GM21723 (cell line): ENCODE data around the gene TFAP2C.
"Not testable (repeated sequence)": the region's sequence is repeated elsewhere in the genome, so short reads cannot be mapped to it uniquely, and the experiment has no call there.

Experiments used
- ATAC-seq: cut with Tn5 transposase; IDR thresholded peaks from one replicate; pipeline ENCODE4 v1.9.1; 2021; ENCODE audit warnings: mild to moderate bottlenecking, moderate library complexity; ENCODE audit not compliant: unreplicated experiment

The TFAP2C gene

DNA sequence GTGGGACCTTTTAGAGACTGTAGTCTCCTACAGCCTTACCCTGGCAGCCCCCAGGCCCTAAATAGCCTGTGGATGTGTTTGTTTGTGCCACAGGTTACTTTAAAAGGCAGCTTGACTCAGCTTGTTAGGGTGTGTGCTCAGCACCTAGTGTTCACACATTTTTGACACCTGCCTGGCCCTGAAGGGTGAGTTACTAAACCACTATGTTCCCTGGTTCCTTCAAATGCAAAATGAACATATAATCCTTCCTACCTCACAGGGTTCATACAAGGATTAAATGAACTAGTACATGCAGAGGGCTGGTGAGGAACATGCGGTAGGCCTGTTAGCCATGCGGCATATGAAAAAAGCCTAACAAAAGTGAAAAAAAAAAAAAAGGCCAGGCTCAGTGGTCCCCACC is 14.9 kb upstream of the TFAP2C start:
- no peak for ATAC-seq

GRCh38 chr20:56616716-56617115 is 12.4 kb upstream of the TFAP2C start:
- ATAC-seq: no peak

DNA sequence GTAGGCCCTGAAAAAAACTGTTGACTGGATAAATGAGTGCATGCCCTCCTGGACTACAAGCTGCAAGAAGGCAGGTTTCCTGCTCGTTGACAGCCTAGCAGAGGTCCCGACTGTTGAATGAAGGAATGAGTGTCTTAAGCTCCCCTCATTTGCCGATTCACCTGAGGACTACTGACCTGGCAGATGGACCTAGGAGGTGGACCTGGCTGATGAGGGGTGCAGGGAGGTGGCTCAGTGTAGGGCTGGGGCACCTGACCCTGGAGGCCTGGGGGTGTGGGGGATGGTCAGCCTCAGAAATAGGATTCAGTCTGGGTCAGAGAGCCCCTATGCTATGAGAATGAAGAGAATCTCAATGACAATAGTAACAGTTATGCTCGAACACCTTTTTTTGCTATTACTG is 11.6 kb upstream of the TFAP2C start:
- ATAC-seq: no peak

DNA sequence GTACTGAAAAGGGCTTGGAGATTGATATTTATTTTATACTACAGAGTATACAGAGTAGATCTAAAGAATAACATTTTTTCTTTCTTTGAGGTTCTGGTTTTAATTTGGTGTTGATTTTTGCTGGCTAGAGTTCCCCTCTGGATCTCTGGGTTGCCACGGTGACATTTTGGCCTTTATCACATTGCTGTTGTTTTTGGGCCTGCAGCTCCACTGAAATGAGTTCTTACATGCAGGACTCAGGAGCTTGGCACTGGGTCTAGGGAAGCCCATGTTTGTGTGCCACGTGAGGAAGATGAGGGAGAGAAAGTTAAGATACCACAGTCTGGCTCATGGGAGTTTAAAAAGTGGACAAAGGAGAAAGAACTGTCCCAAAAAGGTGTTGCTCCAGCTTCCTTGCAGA is 7.4 kb upstream of the TFAP2C start:
- ATAC-seq: no peak

- ATAC-seq: not testable (repeated sequence)
These were observed 5.2 kb upstream of the TFAP2C start for GRCh38 chr20:56623930-56624329.

DNA sequence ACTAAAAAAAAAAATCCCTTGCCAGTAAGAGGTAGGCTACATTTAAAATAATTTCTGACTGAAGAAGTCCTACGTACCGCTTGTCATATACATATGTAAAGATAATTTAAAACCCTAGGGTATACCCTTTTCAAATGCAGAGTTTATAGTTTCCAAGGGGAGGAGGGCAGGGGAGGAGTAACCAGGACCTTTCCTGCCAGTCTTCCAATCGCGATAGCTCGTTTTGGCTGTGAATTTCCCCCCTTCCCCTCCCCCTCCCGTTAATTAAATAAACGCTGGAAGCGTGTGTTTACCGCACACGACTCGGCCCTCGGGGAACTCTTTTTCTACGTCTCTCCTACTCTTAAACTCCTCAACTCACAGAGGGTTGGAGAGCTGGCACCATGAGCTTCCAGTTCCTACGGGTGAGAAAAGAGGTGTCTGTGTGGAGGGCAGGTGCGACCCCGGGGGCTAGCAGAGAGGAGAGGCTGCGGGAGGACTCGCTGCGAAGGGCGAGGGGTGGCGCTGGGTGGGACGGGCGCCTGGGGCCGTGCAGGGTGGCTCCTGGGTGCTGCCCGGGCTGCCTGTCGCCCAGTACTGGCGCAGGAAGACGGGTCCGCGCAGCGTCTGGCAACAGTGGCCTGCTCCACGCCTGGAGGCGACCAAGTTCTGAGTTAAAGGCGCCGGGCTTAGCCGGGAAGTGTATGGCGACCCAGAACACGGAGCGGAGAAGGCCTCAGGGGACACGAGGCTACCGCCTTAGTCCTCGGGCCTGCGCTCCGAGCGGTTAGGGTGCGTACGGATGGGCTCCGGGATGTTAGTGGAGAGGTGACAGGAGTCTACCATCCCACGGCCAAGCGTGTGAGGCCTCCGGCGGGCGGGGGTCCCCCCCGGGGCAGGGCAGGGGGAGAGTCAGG is 4.1 kb upstream of the TFAP2C start:
- no peak for ATAC-seq

- no peak for ATAC-seq
These were observed 3.3 kb upstream of the TFAP2C start for GRCh38 chr20:56625837-56626236.

DNA sequence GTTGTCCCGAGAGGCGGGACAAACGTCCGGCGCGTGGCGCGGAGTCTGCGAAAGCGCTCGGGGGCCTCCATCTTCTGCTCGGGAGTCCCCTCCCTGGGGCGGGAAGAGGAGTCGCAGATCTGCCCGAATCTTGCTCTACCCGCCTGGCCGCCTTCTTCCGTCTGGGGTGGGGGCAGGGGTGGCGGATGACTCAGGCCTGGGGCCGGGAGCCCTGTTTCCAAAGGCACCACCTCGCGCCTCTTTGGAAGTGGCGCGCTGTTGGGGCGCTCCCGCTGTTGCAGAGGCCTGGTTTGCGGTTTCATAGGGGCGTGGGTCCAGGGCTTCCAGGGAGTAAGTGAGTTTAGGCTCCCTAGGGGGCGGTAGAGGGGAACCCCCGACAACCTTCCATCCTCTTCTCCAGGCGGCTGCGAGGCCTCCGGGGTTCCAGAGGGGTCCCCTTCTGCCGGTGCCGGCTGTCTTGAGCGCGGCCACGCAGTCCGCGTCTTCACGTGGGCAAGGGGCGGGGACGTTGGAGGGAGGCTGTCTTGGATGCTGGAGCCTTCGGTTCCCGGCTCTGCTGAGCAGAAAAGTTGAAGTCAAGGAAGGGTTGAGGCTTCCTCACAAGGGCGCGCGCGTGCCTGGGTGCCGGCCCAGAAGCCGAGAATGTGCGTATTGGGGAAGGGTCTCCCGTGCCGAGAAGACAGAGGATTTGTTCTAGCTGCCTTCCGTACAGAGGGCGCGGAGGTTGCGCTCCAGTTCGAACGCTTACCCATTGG is 2.6 kb upstream of the TFAP2C start:
- ATAC-seq: no peak

GRCh38 chr20:56627122-56628014 is 1.7 kb upstream of the TFAP2C start:
- no peak for ATAC-seq

DNA sequence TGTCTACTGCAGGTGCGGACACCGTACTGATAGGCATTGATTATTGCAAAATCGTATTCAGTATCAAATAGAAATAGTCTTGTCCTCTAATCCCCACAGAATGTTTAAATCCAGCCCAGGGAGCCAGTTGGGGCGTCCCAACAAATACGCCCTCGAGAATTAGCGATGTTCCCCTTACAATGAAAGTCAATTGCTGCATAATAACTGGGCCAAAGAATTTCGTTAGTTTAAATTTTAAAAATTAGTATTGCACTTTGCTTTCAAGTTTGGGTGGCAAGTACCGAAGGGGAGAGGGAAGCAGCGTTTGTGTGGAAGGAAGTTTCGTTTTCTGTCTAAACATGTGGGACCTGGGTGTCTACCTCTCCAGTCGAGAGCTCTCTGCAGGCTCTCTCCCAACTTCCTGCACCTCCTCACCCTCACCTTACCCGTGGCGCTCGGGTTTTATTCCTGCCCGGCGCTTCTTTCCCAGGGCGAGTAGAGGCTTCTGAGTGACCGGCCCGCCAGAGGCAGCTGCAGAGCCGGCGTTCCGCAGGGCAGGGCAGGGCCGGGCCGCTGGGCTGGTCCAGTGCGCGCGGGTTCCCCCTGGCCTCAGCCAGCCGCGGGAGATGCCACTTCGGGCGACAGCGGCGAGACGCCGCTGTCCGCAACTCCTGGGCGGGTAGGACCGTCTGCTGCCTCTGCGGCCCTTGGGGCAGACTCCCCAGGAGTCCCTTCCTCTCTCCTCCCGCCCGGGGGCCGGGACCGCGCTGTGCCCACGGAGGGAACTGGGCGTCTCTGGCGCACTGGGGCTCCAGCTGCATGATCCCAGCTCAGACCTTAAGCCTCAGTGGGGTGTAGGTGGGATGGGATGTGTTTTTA is 862 bp upstream of the TFAP2C start:
- no peak for ATAC-seq

GRCh38 chr20:56629464-56630085 is 469 bp downstream of the TFAP2C start:
- ATAC-seq: no peak

GRCh38 chr20:56630086-56630493 is 984 bp downstream of the TFAP2C start:
- no peak for ATAC-seq

DNA sequence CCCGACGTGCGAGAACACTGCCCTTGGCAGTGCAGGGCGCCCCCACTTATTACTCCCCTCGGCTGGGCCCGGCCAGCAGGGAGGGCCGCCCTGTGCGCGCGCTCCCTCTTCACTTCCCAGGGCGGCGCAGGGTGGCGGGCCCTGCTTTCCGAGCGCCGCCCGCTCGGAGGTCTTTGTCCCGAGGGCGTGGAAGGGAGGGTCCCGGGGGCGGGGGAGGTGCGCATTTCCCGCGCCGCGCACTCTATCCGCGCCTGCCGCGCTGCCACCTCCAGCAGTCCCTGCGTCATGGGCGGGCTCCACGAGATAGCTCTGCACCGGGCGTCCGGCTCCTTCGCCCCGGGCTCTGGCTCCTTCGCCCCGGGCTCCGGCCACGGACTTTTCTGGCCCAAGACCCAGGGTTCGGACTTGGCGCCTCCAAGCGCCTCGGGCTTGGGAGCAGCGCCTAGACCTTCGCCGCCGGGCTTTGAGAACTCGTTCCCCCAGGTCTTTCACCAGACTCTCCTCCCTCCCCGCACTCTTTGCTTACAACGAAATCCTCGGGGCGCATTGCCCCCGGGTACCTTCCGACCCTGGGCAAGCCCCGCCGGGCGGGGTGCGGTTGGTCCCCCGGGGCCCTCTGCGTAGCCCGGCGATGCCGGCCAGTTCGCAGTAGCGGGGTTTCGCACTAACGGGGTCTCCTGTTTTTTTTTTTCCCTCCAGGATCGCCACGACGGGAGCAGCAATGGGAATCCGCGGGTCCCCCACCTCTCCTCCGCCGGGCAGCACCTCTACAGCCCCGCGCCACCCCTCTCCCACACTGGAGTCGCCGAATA is 1.6 kb downstream of the TFAP2C start:
- no peak for ATAC-seq

DNA sequence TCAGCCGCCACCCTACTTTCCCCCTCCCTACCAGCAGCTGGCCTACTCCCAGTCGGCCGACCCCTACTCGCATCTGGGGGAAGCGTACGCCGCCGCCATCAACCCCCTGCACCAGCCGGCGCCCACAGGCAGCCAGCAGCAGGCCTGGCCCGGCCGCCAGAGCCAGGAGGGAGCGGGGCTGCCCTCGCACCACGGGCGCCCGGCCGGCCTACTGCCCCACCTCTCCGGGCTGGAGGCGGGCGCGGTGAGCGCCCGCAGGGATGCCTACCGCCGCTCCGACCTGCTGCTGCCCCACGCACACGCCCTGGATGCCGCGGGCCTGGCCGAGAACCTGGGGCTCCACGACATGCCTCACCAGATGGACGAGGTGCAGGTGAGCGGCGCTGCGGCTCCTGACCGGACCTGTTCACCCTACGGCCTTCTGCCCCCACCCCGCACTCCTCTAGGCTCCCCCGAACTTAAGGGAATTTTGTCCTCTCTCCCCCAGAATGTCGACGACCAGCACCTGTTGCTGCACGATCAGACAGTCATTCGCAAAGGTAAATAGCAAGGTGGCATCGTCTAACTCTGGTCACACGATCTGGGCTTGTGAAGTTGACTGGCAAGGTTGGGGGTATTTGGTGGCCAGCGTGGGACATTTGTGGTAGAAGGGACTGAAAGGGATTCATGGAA is 2.3 kb downstream of the TFAP2C start:
- no peak for ATAC-seq

- no peak for ATAC-seq
These were observed 2.9 kb downstream of the TFAP2C start for GRCh38 chr20:56631990-56632327.

- no peak for ATAC-seq
These were observed 5.2 kb downstream of the TFAP2C start for GRCh38 chr20:56634307-56634706.

DNA sequence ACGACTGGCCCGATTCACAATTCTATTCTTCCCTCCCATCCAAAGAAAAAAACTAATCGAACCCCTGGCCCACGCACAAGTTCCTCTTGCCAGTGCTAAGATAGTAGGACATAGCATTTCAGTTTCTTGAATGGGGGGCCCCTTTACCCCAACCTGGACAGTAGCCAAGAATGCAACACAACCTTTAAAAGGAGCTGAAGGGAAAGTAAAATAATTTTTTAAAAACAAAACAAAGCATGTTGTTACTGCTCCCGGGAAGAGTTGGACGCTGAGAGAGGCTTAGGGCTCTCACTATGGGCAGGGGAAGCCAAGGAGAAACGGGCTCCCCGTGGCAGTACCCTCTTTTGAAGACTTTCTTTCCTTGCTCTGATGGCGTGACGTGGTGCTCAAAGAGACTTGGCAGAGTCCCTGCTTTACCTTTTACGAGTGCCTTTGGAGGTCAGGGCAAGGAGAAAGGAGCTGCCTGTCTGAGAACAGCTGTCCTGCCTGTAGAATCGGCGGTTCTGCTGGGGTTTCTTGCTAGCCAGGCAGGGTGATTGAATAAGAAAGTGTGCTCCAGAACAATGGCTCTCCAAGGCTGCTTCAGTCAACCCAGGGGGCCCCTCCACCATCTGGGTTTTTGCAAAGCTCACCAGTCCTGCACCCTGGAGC is 5.8 kb downstream of the TFAP2C start:
- no peak for ATAC-seq

- no peak for ATAC-seq
These were observed 7.6 kb downstream of the TFAP2C start for GRCh38 chr20:56636716-56637115.
